Measurements from ENCODE around the gene HINFP. TPM values are rescaled to one million over a fixed set of nuclear protein-coding genes. Genes with fewer than 3 reads are reported as not detected.

HINFP gene
- total RNA-seq, 1 experiment from 2014 or later, result 38.1 TPM

DNA sequence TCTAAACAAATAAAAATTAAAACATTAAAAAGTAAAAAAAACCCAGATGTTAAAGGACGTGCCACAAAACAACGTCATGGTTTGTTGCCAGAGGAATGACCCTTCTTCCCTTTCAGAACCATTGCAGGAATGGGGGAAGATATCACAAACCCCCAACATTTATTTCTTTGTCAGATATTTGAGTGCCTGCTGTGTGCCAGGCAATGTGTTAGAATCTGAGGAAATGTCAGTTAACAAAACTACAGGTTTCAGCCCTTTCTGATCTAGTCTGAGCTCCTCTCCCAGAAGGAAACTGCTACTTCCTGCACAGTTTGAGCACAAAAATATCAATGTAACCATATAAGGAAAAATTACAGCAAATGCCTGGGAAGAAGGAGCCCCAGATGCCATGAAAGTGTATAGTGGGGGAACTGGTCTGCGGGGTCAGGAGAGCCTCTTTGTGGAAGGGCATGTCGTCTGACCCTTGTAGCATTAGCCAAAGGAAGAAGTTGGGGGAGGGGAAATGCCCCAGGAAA lies 56.8 kb downstream of the HINFP start:
- Histone ChIP-seq H3K4me3 (replicated peaks in 1 of 2; ENCODE audit: low read depth in 1 of 2, low read length in 2 of 2) (no peak overlapping the region), H3K27ac (ENCODE audit: low read depth, low read length) (no peak overlapping the region), H3K9me3 (ENCODE audit: control insufficient read depth in 1 of 2, insufficient read depth in 1 of 2, low read depth in 1 of 2, low read length in 2 of 2) (no peaks in the 10 kb centered on the region), H2AFZ (ENCODE audit: low read depth, low read length, poor library complexity, severe bottlenecking) (no peak overlapping the region), H4K20me1 (ENCODE audit: insufficient read depth) (no peaks in the 10 kb centered on the region), H3K9me2 (ENCODE audit: insufficient read depth) (no peaks in the 10 kb centered on the region), H3K36me3 (ENCODE audit: control insufficient read depth in 1 of 2, insufficient read depth in 2 of 2, low read length in 2 of 2) (peaks cover 0 to 5% of the 10 kb centered on the region in 2 experiments; a peak in 1 of 4 replicates), H3K9ac (ENCODE audit: low read length) (no peak overlapping the region), H3K4me2 (ENCODE audit: low read length) (no peak overlapping the region), H3K27me3 (ENCODE audit: insufficient read depth, low read length) (no peaks in the 10 kb centered on the region), H3K79me2 (ENCODE audit: insufficient read depth, low read length) (no peaks in the 10 kb centered on the region), H3K4me1 (ENCODE audit: control insufficient read depth in 1 of 2, insufficient read depth in 2 of 2, low read length in 2 of 2) (peaks cover 11 to 14% of the 10 kb centered on the region in 2 experiments)
- no TSS peak for BruUV-seq (replicated peaks)
- POLR2A ChIA-PET, result no interaction called here
- TF ChIP-seq CBX3 (IDR thresholded peaks at IDR 0.05; ENCODE audit: low read depth) (no peak), EZH2phosphoT487 (IDR thresholded peaks at IDR 0.05; ENCODE audit: borderline replicate concordance) (no peak), EGR1 (IDR thresholded peaks at IDR 0.05; ENCODE audit: low read depth) (no peak), ELF1 (IDR thresholded peaks at IDR 0.05; ENCODE audit: borderline replicate concordance, low read depth) (no peak), CTCF (IDR thresholded peaks at IDR 0.05 in 2 of 3, conservative IDR thresholded peaks at IDR 0.05 in 1 of 3; ENCODE audit: borderline replicate concordance in 1 of 3, insufficient read depth in 1 of 3, low read depth in 2 of 3, low read length in 2 of 3) (no peak), FOSL1 (IDR thresholded peaks at IDR 0.05; ENCODE audit: low read depth) (no peak), TCF7L2 (IDR thresholded peaks at IDR 0.05; ENCODE audit: borderline replicate concordance, extremely low read depth, insufficient read depth, insufficient read length) (no peak), SRF (IDR thresholded peaks at IDR 0.05; ENCODE audit: low read depth) (no peak), CEBPB (IDR thresholded peaks at IDR 0.05; ENCODE audit: low read depth) (no peak), SP1 (IDR thresholded peaks at IDR 0.05; ENCODE audit: low read depth) (no peak), ZFX (IDR thresholded peaks at IDR 0.05) (no peak), POLR2AphosphoS5 (IDR thresholded peaks at IDR 0.05; ENCODE audit: low read depth, low read length) (no peak), JUND (IDR thresholded peaks at IDR 0.05) (no peak), REST (IDR thresholded peaks at IDR 0.05; ENCODE audit: low read depth) (no peak), ZNF274 (IDR thresholded peaks at IDR 0.05; ENCODE audit: low read depth, low read length) (no peak)
- TF ChIP-seq, protein P1, sequence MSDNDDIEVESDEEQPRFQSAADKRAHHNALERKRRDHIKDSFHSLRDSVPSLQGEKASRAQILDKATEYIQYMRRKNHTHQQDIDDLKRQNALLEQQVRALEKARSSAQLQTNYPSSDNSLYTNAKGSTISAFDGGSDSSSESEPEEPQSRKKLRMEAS (IDR thresholded peaks at IDR 0.05), result no peak
- RAD21 ChIA-PET (ENCODE audit: low non-redundant PET in 1 of 2, low total read pairs in 2 of 2, uncharacterized antibody in 2 of 2, unreplicated experiment in 2 of 2), result no interaction called here
- intact Hi-C loops (cut with micrococcal nuclease), result no loop called here
- no peak for DNase-seq (ENCODE audit: low read depth, low spot score)
- ATAC-seq, result no peak
- CTCF ChIA-PET, result no interaction called here

Data from HCT116 (cell line).